ENCODE results near the gene ARHGAP25.

GRCh38 chr2:68727683-68728375 lies 6.8 kb upstream of the ARHGAP25 start:
- no peak for TF ChIP-seq CTCF (IDR thresholded peaks at IDR 0.05)
- TF ChIP-seq POLR2A (IDR thresholded peaks at IDR 0.05), result no peak
- no peak for TF ChIP-seq POLR2AphosphoS5 (IDR thresholded peaks at IDR 0.05; ENCODE audit: insufficient read depth in 1 of 2, low read depth in 1 of 2)

Data from vagina (tissue), 2 donors.